Dermis microvascular lymphatic vessel endothelial cell (primary cell): ENCODE data around the gene DIP2C. TPM values are rescaled to one million over a fixed set of nuclear protein-coding genes. Genes with fewer than 3 reads are reported as not detected.

ENCODE experiments used
- DNase-seq, 2 donors: peaks; one replicate each; pipeline versions ENCODE4 v3.0.0 to v3.0.0-alpha.2; 2010; ENCODE audit warnings: low read depth in 2 of 2
- total RNA-seq: library from RNA; depleted of rRNA; stranded (reverse); fragments of >200 nt; gene quantifications from 2 replicates; pipeline ENCODE4 v1.2.1, GENCODE V29; 2014

The DIP2C gene
- total RNA-seq, 1 donor from 2014 or later: 4.5 TPM

GRCh38 chr10:625751-626711, 63.4 kb downstream of the DIP2C start:
- no peak for DNase-seq

DNA sequence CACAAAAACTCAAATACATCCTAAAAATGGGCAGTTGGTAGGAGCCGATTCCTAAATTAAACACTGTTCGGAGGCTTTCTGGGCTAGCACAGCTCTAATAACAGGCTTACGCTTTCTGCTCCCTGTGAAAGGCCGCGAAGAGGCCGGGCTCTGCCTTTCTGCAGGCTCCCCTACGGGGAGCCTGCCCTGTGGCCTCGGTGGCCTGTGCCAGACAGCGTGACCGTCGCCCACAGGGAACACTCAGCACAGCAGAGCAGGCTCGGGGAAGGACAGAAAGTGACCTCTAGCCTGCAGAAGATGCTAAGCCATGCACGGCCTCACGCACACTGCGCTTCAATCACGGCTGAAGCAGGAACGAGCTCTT, 64.2 kb downstream of the DIP2C start:
- peak in 1 of 2 donors; percentile 15 for DNase-seq

DNA sequence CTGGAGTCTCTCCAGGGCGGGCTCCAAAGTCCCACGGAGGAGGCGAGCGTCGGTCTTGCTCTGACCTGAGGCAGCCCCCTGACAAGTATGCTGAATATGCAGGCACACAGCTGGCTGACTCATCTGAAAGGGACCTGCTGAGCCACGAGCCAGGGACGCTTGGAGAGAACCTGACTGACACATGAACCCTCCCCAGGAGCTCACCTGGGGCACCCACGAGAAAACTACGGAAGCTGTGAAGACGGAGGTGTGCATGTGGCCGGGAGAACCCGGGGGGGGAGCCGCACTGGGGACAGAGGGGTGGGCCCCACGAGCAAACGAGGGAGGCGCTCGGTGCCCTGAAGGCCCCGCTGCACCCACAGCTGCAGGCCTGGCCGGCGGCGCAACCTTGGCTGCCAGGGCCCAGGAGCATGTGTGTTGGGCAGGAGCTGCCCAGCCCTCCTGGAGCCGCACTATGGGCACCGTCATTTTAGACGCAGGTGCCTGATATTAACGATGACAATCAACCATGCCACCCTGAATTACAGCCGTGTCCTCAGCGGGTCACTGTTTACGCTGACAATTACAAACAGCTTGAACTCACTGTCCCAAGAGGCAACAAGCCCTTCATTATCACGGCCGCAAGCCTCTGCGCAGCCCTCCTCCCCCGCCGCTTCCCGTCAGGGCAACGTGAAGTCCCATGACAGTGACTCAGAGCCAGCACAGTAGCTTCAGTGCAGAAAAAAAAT, 64.7 kb downstream of the DIP2C start:
- DNase-seq: peak; percentile 78 to 85

GRCh38 chr10:624312-624604, 65.2 kb downstream of the DIP2C start:
- DNase-seq: no peak

DNA sequence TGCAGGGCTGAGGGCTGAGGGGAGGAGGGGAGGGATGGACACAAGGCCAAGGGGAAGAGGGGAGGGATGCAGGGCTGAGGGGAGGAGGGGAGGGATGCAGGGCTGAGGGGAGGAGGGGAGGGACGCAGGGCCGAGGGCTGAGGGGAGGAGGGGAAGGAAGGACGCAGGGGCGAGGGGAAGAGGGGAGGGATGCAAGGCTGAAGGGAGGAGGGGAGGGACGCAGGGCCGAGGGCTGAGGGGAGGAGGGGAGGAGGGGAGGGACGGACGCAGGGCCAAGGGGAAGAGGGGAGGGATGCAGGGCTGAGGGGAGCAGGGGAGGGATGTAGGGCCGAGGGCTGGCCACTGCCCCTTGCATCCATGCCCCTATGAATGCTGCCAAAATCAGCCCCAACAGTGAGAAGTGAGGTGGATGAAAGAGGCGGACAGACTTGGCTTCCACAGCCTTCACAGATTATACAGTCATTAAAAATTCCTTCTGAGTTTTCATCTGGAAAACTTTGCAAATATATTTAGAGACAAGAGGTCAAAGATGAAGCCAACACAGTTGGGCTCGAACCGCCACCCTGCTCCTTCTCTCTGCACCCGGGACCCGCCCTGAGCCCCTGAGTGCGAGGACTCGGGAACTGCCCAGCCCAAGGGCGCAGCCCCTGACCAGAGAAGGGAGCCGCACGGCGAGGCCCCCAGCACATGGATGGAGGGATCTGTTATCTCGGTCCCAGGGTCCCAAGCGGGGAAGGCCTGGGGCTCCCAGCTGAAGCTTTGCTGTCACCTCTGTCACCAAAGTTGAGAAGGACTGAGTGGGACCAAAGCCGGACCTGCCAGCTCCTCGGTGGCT, 65.8 kb downstream of the DIP2C start:
- no peak for DNase-seq

GRCh38 chr10:623014-623413, 66.5 kb downstream of the DIP2C start:
- DNase-seq: no peak

DNA sequence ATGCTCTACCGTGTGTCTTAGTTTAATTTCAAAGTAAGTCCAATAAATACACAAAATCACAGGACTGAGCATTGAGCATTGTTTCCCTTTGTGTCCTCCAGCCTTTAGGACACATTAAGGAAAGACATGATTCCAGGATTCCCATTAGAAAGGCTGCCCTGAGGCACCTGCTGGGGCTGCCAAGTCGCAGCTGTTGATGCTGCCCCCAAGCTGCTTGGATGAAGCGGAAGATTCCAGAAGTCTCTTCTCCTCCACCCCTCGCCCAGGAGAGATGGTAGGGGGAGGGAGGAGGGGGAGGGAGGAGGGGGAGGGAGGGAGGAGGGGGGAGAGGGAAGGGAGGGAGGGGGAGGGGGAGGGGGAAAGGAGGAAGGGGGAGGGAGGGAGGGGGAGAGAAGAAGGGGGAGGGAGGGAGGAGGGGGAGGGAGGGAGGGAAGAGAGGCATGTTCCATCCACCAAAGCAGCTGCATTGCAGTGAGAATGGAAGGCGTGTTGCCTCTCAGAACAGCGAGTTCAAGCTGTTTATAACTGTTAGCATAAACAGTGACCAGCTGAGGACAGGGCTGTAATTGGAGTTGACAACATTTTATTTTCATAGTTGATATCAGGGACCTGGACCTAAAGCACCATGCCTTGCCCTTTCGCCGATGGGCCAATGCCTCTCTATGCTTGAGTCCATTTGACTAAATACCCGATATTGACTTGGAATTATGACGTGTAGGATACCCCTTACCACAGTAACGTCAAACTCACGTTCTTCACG, 67.3 kb downstream of the DIP2C start:
- no peak for DNase-seq

DNA sequence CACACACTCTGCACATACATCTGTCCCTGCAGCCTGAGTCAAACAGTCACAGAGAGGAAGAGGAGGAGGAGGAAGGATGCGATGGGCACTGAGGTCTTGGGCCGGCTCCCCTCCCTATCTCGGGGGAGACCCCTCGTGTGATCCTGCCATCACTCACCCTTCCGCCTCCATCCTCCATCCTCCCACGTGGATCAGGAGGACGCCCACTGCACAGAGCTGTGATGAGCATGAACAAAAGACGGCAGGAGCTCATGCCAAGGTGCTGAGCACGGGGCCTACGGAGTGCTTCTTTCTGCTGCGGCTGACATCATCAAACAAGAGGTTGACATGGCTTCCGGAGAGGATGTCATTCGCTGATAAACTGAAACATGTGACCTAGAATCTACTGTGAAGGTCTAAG, 68.0 kb downstream of the DIP2C start:
- DNase-seq: no peak

GRCh38 chr10:620971-621370, 68.5 kb downstream of the DIP2C start:
- no peak for DNase-seq

- no peak for DNase-seq
Measured at GRCh38 chr10:620417-620816, 69.1 kb downstream of the DIP2C start.

DNA sequence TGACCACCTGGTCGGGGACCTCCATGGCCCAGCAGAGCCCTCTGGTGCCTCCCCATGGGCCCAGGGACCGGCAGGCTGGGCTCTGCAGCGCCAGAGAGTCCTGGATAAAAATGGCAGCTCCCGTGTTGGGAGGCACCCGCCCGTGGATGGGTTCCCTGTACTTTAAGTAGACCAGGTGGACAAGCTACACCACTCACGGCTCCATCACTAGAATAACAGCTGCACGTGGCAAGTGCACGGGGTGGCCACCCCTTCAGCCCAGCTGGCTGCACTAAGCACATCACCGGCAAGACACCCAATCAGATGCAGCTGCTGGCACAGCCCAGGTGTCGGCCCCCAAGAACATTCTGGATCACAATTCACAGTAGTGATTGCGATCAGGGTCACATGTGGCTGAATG, 69.8 kb downstream of the DIP2C start:
- DNase-seq: no peak

- no peak for DNase-seq
Measured at GRCh38 chr10:618229-618989, 71.1 kb downstream of the DIP2C start.

DNA sequence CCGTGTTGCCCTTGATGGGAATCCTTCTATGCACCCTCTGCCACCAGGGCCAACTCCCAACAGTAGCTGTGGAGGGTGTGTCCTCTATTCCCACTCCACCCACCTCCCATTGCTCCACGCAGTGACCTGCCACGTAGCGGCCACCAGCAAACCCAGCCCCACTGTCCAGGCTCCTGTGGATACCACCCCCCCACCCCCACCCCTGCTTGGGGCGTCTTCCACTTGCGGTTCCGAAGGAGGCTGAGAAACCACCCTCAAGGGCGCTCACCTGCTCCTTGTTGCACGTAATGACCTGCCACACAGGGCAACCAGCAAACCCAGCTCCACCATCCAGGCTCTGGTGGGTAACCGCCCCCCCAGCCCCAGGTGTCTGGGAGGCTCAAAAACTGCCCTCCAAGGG, 72.0 kb downstream of the DIP2C start:
- no peak for DNase-seq

GRCh38 chr10:615583-616152, 73.8 kb downstream of the DIP2C start:
- DNase-seq: no peak

DNA sequence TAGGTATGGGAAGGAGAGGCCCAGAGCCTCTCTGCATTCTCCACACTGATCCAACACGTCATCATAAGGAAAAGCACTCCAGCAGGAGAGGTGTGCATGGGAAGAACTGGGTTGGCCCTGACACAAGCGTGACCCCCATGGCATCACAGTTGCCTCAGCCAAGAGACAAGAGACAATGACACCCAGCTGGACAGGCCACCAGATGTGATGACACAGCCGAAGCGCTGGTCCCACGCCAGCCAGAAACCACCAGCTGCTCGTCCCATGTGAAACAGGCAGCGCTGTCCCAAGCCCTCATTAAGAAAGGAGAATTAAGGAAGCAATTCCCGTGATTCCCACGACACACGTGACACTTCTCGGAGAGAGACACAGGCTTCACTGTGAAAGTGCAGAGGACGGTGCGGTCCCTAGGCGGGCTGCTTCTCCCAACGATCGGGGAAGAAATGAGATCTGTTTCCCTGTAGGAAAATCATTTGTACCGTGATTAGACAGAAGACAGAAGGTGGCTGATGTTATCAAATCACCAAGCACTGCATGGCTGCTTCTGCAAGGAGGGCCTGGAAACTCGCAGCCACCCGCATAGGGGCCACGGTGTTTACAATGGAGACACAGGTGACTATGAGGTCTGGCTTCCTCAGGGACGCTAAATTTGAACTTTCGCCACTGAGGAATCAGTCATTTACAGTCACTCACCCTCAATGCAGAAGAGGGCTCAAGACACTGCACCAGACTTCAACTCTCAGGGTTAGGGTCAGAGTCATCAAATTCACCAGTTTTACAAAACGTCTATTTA, 74.5 kb downstream of the DIP2C start:
- DNase-seq: no peak

DNA sequence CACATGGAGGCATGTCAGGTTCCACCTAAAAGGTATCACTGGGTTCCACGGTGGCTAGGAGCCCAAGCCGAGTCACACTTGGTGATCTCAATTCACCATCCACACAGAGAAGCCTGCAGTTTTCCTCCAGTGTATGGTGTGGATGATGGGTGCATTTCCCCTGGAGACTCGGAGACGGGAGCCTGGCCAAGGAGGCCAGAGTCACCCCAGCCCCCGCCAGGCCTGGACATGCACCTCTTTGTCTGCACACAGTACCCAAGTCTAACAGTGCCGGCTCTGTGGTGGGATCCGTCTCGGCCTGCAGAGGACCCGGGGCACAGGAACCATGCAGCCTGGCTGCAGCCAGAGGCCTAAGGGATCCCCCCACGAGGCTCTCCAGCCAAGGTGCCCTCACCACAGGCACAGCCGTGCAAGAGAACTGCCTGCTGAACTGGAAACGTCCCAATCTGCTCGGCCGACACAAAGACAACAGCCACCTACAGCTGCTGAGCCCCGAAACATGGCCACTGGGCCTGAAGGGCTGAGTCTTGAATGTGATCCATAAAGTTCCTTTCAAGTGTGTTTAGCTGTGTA, 75.2 kb downstream of the DIP2C start:
- DNase-seq: no peak

DNA sequence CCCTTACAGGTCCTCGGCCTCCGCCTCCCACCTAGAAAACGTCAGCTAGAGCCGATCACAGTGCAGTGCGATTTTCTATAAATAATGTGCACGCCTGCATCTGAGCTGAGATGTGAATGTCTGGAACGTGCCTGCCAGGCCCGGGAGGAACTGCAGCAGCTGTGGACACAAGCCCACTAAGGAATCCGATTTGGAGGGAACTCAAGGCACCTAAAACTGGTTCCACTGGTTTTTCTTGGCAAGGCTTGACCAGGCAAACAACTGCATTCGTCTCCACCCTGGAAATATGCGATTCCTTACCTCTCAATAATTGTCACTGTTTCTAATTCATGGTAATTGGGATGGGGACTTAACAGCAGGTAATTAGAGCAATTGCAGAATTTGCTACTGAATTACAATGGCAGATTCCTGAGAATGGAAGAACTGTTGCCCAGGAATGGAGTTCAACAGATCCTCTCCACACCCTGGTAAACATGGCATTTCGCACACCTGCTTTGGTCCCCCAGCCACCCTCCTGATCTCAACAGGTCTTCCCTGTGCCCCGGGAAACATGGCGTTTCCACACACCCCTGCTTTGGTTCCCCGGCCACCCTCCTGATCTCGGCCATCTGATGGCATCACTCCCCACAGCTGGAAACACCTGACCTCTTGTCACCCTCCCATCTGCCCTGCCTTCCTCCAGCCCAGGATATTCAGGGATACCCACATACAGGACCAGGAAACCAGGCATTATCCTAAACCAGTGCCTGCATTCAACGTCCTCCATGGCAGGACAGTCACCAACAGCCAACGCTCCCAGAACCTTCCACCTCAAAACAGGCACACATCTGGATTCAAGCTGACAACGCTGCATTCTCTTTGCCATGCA, 76.0 kb downstream of the DIP2C start:
- DNase-seq: no peak

DNA sequence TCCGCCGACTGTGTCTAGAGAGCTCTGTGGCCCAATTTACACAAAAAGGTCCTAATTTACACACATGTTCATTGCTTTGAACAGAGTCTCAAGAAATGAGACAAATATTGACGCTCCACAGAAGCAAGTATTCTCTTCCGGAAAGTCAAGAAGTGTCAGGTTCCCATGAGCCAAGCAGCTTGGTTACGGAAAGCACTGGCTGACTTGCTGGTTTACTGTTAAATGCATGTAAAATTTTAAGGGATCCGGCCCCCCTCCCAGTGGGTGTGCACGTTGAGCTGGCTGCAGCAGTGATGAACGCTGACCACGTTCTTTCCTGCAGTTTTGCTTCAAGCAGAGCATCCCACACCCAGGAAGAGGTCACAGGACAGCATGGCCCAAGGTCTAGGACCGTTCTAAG, 76.8 kb downstream of the DIP2C start:
- no peak for DNase-seq
